Thyroid gland (tissue), 4 donors: Measurements from ENCODE around the gene LHFPL4.

ENCODE experiments used
- CTCF ChIP-seq, 6 experiments: fragments of 200-600 bp in 3 of 6; fragments of 450-650 bp in 3 of 6; sonication (generic) in 3 of 6; IDR thresholded peaks; one replicate each; pipeline ENCODE4 v1.5.1; 2016 to 2019; ENCODE audit warnings: antibody characterized with exemption in 6 of 6, mild to moderate bottlenecking in 2 of 6, inconsistent platforms in 1 of 6, moderate library complexity in 1 of 6
- POLR2A ChIP-seq, 2 donors: fragments of 450-650 bp; IDR thresholded peaks; one replicate each; pipeline ENCODE4 v1.6.1; 2017; ENCODE audit warnings: antibody characterized with exemption in 2 of 2, mild to moderate bottlenecking in 2 of 2, moderate library complexity in 1 of 2

- TF ChIP-seq POLR2A (IDR thresholded peaks at IDR 0.05) (no peak), CTCF (IDR thresholded peaks at IDR 0.05) (no peak)
Measured at GRCh38 chr3:9480265-9480664, 73.4 kb downstream of the LHFPL4 start.
